MM.1S (cell line): Measurements from ENCODE around the gene NMRAL1.

Experiments
- DNase-seq: peaks from one replicate; pipeline ENCODE4 v3.0.0-alpha.2; 2015
- H2AFZ ChIP-seq: fragments of 300-600 bp; sonication (generic); 2 replicates; pipeline ENCODE4 v1.6.0; 2016; ENCODE audit warnings: antibody characterized with exemption, low read length
- H3F3A ChIP-seq: fragments of 300-600 bp; sonication (generic); 2 replicates; pipeline ENCODE4 v1.6.1; 2016; ENCODE audit warnings: mild to moderate bottlenecking, antibody characterized with exemption, low read length, moderate library complexity, mixed read lengths; ENCODE audit not compliant: insufficient read depth
- H3K27ac ChIP-seq: fragments of 300-600 bp; sonication (generic); 2 replicates; pipeline ENCODE4 v1.5.1; 2016; ENCODE audit warnings: mild to moderate bottlenecking, low read length
- H3K27me3 ChIP-seq: fragments of 300-600 bp; sonication (generic); replicated peaks from 2 replicates; pipeline ENCODE4 v1.6.0; 2016; ENCODE audit warnings: low read length; ENCODE audit not compliant: insufficient read depth
- H3K36me3 ChIP-seq: fragments of 300-600 bp; sonication (generic); replicated peaks from 2 replicates; pipeline ENCODE4 v1.6.1; 2016; ENCODE audit warnings: mild to moderate bottlenecking, low read length, mixed read lengths; ENCODE audit not compliant: insufficient read depth
- H3K4me1 ChIP-seq: fragments of 300-600 bp; sonication (generic); 2 replicates; pipeline ENCODE4 v1.6.1; 2016; ENCODE audit warnings: low read length, mixed read lengths
- H3K4me2 ChIP-seq: fragments of 300-600 bp; sonication (generic); 2 replicates; pipeline ENCODE4 v1.6.0; 2016; ENCODE audit warnings: low read depth, low read length
- H3K4me3 ChIP-seq: fragments of 300-600 bp; sonication (generic); 2 replicates; pipeline ENCODE4 v1.5.1; 2016; ENCODE audit warnings: low read length, mixed read lengths
- H3K79me2 ChIP-seq: fragments of 300-600 bp; sonication (generic); 2 replicates; pipeline ENCODE4 v1.6.1; 2016; ENCODE audit warnings: mixed run types, low read length, mixed read lengths
- H3K9ac ChIP-seq: fragments of 300-600 bp; sonication (generic); 2 replicates; pipeline ENCODE4 v1.6.1; 2016; ENCODE audit warnings: low read length, mixed read lengths
- H3K9me2 ChIP-seq: fragments of 300-600 bp; sonication (generic); replicated peaks from 2 replicates; pipeline ENCODE4 v1.6.1; 2016; ENCODE audit warnings: mild to moderate bottlenecking, low read length, mixed read lengths; ENCODE audit not compliant: insufficient read depth
- H3K9me3 ChIP-seq: fragments of 300-600 bp; sonication (generic); replicated peaks from 2 replicates; pipeline ENCODE4 v1.6.1; 2016; ENCODE audit warnings: mild to moderate bottlenecking, low read length, mixed read lengths; ENCODE audit not compliant: insufficient read depth
- H4K20me1 ChIP-seq: fragments of 300-600 bp; sonication (generic); 2 replicates; pipeline ENCODE4 v1.6.1; 2016; ENCODE audit warnings: mild to moderate bottlenecking, low read length, moderate library complexity, mixed read lengths; ENCODE audit not compliant: insufficient read depth
- CTCF ChIP-seq: fragments of 300-600 bp; sonication (generic); IDR thresholded peaks from 2 replicates; pipeline ENCODE4 v1.5.1; 2016; ENCODE audit warnings: antibody characterized with exemption, low read length, mixed read lengths
- EZH2 ChIP-seq: fragments of 300-600 bp; sonication (generic); optimal IDR thresholded peaks from 2 replicates; pipeline ENCODE3; 2017; ENCODE audit warnings: low read depth, mild to moderate bottlenecking, antibody characterized with exemption, low read length, mixed read lengths
- EZH2phosphoT487 ChIP-seq: fragments of 300-600 bp; sonication (generic); IDR thresholded peaks from 2 replicates; pipeline ENCODE4 v1.6.1; 2018; ENCODE audit warnings: antibody characterized with exemption, low read length

Gene NMRAL1

GRCh38 chr16:4419402-4419959 is 54.9 kb downstream of the NMRAL1 start:
- Histone ChIP-seq H3K4me3 (no peak overlapping the region), H3K9me3 (no peaks in the 10 kb centered on the region), H3K4me1 (no peaks in the 10 kb centered on the region; the same call in 1 of the 2 replicates), H3K27ac (no peak overlapping the region), H3K27me3 (no peaks in the 10 kb centered on the region), H3K4me2 (no peak overlapping the region), H4K20me1 (no peaks in the 10 kb centered on the region), H3K79me2 (peaks cover 19% of the 10 kb centered on the region), H3K36me3 (no peaks in the 10 kb centered on the region), H3F3A (peaks cover 17% of the 10 kb centered on the region), H3K9me2 (no peaks in the 10 kb centered on the region), H2AFZ (no peak overlapping the region), H3K9ac (no peak overlapping the region)
- no peak for DNase-seq
- TF ChIP-seq EZH2phosphoT487 (no peak), EZH2 (no peak), CTCF (no peak)

GRCh38 chr16:4416200-4417032 is 58.0 kb downstream of the NMRAL1 start, which contains the start of gene CORO7:
TSS of gene CORO7 (minus strand) at chr16:4416596. CDS start at chr16:4416518, 78 bp downstream.
- Histone ChIP-seq H3K36me3 (no peaks in the 10 kb centered on the region), H3K9ac (peak within 1 kb of the TSS; percentile 96), H3F3A (peaks cover 22% of the 10 kb centered on the region), H3K4me3 (peak within 1 kb of the TSS; percentile 80), H3K9me2 (no peaks in the 10 kb centered on the region), H3K9me3 (no peaks in the 10 kb centered on the region), H2AFZ (peak within 1 kb of the TSS; percentile 78), H3K27me3 (no peaks in the 10 kb centered on the region), H3K27ac (peak within 1 kb of the TSS; percentile 93), H4K20me1 (peaks cover 12% of the 10 kb centered on the region), H3K4me2 (peak within 1 kb of the TSS; percentile 86), H3K79me2 (peaks cover 50% of the 10 kb centered on the region), H3K4me1 (no peaks in the 10 kb centered on the region; the same call in 1 of the 2 replicates)
- no peak for TF ChIP-seq EZH2
- TF ChIP-seq EZH2phosphoT487, result no peak
- TF ChIP-seq CTCF, result no peak
- DNase-seq, result peak; percentile 96

- H3K4me3 ChIP-seq, result peak overlapping the region; percentile 80
- H3K27me3 ChIP-seq, result no peaks in the 10 kb centered on the region
- H4K20me1 ChIP-seq, result peaks cover 12% of the 10 kb centered on the region
- peak overlapping the region; percentile 93 for H3K27ac ChIP-seq
- TF ChIP-seq EZH2phosphoT487 (no peak), EZH2 (no peak), CTCF (no peak)
- no peaks in the 10 kb centered on the region for H3K9me2 ChIP-seq
- no peaks in the 10 kb centered on the region; the same call in 1 of the 2 replicates for H3K4me1 ChIP-seq
- H3F3A ChIP-seq, result peaks cover 22% of the 10 kb centered on the region
- H3K79me2 ChIP-seq, result peaks cover 57% of the 10 kb centered on the region
- no peak overlapping the region for H2AFZ ChIP-seq
- no peaks in the 10 kb centered on the region for H3K9me3 ChIP-seq
- H3K9ac ChIP-seq, result peak overlapping the region; percentile 96
- peak overlapping the region; percentile 86 for H3K4me2 ChIP-seq
- peak; percentile 69 for DNase-seq
- no peaks in the 10 kb centered on the region for H3K36me3 ChIP-seq
Observed at GRCh38 chr16:4415538-4416199, 58.8 kb downstream of the NMRAL1 start.
